ENCODE results near the gene CARD9.
"Not testable (repeated sequence)": the region's sequence is repeated elsewhere in the genome, so short reads cannot be mapped to it uniquely, and the experiment has no call there.

Gene CARD9

DNA sequence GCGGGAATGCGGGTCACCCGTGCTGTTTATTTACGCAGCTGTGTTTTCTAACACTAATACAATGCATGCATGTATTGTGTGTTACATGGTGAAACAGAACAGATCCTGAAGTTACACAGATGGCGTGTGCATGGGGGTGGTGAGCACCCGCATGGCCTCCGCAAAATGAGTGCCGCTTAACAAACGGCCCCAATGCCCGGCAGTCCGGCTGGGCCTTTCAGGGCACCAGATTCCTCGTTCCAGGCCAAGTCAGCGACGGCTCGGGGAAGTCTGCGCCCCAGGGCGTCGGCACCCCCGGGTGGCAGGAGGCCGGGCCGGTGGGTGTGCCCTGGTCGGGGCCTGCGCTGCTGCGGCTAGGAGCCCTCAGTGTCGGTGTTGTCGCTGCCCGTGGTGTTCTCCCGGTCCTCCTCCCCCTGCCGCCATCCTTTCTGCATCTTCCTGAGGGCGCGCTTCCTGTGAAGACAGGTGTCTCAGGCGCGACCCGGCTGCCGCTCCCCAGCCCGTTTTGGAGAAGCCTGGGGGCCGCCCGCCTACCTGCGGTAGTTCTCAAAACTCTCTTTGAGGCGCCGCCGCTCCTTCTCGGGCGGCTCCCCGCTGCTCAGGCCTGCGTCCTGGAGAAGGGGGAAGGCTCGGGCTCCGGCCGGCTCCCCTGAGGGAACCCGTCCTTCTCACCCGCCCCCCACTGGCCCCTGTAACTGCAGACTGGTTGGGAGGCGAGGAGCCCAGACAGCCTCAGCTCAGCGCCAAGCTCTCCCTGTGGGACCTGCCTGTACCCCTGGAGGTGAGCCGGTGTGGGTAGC lies 9.3 kb downstream of the CARD9 start:
- no peak for DNase-seq (ENCODE audit: low spot score)

DNA sequence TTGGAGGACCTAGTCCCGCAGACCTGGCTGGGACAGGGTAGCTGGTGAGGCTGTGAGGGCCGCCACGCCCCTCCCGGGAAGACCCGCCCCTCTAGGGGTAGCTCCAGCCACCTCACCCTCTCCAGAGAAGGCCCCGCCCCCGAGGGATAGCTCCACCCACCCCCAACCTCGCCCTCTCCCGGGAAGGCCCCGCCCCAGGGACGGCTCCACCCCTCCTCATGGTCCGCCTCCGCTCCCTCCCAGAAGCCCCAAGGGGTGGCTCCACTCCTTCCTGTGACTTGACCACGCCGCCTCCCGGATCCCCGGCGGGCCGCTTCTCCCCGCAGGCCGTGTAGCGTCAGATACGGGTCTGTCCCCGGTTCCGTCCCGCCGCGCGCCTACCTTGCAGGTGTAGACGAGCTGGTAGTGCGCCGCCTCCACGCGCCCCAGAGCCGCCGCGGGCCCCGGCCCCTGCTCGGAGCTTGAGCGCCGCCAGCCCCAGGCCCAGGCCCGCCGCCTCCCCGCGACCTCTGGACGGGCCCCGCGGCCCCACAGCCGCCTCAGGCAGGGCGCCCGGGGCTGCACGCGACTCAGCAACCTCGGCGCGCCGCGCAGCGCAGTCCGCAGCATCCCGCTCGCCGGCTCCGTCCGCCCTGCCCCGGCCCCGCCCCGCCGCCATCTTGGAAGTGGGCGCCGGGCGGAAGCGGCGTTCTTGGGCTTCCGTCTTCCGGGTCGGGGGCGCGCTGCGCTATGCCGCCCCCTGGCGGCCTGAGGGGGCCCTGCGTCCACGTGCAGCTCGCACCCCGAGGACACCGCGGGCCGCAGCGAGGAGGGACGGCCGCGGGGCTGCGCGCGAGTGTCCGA lies 10.1 kb downstream of the CARD9 start, which contains the start of gene DNLZ:
TSS of gene DNLZ (minus strand) at position 639 of the 843 bp plus-strand sequence. CDS start at position 609, 30 bp downstream.
- DNase-seq (ENCODE audit: low spot score): peak; percentile 99

- DNase-seq (ENCODE audit: low spot score): no peak
Measured at GRCh38 chr9:136362450-136362784, 11.1 kb downstream of the CARD9 start.

DNA sequence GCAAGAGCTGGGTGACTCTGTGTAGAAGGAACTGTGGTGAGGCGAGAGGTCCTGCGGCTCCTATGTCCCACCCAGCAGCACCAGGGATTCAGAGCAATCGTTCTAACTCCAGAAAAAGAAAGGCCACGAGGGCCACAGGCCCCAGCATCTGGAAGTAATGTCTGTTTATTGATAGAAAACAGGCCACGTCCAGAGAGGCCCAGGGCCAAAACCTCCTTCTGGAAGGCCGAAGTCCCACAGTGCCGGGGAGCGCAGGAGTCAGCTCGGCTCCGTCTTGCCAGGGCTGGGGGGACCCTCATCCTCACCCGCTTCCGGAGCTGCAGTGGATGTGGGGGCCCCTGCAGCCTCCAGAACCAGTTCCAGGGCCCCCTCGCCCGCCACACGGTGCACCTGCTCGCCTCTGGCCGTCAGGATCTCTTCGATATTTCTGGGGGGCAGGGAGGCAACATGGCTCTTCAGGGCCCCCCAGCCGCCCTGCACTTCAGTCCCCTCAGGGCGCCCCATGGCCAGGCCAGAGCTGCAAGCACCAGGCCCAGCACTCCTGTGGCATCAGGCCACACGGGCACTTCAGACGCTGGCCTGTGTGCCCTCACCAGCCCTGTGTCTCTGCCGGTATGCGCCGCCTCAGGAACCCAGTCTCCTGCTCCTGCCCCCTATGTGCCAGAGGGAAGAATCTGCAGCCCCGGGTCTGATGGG lies 11.6 kb downstream of the CARD9 start:
- DNase-seq (ENCODE audit: low spot score): peak; percentile 42

DNA sequence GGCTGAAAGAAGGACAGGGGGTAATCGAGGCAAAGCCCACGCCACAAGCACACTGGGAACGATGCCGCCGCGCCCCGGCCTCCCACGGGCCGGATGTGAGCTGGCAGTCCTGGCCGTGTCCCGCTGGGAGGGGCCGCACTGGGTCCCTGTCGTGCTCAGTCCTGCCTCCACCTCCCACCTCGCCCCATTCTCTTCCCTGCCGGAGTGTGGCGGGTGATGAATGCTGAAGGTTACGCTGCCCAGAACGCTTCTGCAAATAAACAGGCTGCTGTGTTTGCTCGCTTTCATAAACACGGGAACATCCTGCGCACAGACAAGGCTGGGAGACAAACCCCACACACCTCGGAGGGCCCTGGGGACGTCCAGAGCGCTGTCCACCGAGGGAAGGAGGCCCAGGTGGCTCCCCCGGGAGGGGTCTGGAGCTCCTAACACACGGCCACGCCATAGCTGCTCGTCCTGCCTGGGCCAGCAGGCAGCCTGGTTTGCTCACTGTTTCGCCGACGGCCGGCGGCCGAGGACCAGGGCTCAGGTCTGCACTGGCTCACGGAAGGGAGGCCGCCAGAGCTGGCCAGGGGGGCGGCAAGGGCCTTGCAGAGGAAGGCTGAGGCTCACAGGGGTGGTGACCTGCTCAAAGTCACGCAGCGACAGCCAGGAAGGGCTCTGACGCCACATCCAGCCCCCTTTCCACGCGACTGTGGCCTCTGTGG lies 12.3 kb downstream of the CARD9 start:
- peak; percentile 79 for DNase-seq (ENCODE audit: low spot score)

- no peak for DNase-seq (ENCODE audit: low spot score)
Measured at GRCh38 chr9:136359774-136360718, 13.4 kb downstream of the CARD9 start.

- no peak for DNase-seq (ENCODE audit: low spot score)
Measured at GRCh38 chr9:136358888-136359287, 14.6 kb downstream of the CARD9 start.

DNA sequence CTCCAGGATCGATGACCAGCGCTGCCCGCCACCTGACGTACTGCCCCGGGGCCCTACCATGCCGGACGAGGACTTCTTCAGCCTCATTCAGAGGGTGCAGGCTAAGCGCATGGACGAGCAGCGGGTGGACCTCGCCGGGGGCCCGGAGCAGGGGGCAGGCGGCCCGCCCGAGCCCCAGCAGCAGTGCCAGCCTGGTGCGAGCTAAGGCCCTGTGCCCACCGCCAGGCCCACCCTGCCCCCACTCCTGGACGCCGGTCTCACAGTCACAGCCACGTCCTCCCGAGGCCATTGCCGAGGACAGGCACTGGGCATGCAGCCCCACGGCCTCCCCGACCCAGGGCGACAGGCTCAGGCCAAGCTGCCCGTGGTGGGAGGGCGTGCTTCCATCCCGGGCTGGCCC lies 15.5 kb downstream of the CARD9 start:
- DNase-seq (ENCODE audit: low spot score): no peak

DNA sequence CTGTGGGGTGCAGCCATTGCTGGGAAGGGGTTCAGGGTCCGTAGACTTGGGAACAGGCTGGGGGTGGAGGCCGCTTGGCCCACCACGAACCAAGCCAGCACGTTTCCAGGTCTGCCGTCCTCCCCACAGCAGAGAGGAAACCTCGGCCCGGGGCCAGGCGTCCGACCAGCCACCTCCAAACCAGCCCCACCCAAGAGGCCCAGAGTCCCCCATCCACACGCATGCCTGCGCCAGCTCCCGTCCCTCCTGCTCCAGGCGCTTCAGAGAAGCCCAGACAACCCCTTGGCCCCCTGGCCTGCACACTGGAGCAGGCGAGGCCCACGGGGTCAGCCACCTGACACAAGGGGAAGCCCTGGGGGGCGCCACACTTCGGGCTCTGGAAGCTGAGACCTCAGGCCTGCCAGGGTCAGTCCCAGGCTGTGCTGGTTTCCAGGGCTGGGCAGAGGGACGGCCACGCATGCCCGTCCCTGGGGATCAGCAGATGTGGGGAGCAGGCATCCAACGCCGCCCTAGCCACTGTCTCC lies 16.2 kb downstream of the CARD9 start:
- no peak for DNase-seq (ENCODE audit: low spot score)

GRCh38 chr9:136355616-136356557 lies 17.6 kb downstream of the CARD9 start:
- no peak for DNase-seq (ENCODE audit: low spot score)

DNA sequence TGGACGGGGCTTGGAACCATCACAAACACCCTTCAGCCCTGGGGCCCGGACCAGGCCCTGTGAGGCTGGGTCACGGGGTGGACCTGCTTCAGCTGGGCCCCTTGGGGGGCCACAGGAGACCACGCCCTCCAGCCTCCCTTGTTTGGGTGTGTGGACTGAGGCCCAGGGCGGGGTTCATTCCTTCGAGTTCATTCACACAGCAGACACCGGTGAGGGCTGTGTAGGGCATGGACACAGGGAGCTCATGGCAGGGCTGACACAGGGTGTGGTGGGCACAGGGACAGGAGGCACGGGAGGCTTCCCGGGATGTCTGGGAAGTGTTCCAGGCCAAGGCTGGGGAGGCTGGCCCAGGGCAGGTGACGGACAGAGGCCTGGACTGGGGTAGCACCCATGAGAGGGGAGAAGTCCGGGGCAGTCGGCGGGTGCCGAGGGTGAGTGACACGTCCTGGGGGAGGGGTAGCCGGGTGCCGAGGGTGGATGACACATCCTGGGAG lies 18.8 kb downstream of the CARD9 start:
- DNase-seq (ENCODE audit: low spot score): peak; percentile 65

DNA sequence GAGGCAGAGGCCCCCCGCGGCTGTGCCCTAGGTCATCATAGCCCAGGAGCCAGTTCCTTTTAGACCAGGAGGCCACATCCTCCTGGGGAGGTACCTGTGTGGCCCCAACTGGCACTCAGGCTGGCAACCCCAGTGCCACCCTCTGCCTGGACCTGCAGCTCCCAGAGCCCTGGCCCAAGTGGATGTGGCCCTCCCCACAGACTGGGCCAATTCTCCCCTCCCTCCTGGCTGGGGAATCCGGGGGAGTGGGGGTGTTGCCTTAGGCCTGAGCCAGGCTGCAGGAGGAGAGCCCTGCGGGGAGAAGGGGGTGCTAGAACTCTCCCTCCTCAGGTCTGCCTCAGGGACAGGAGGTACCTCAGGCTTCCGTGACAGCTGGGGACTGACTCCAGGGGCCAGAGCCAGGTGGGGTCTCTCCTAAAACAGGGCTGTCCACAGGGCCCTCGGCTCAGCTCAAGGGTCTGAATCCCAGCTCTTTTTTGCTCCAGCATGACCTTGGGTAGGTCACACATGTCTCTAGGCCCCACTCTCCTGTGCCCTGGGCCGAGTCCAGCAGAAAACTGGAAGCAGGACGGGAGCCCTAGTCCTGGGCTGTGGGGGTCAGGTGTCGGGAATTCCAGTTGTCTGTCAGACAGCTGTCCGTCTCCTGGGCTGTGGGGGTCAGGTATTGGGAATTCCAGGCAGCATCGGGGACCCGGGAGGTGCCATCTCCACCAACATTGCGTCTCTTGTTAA lies 19.5 kb downstream of the CARD9 start:
- no peak for DNase-seq (ENCODE audit: low spot score)

DNA sequence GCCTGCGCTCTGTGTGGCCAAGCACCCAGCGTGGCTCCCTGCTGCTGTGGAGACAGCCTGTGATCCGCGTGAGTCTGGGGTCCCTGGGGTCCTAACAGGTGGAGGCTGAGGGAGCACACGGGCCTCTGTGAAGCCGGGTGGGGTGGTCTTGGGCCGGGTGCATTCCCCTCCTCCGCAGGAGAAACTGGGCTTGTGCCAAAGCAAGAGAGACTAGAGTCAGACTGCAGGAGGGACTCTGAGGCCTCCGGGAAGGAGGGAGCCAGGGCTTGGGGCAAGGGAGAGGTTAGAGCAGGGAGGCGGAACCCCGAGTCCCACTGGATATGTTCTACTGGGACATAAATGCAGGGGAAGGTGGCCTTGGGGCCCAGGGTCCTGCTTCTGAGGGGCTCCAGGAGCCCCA lies 20.4 kb downstream of the CARD9 start:
- DNase-seq (ENCODE audit: low spot score): no peak

GRCh38 chr9:136352682-136353081 lies 20.8 kb downstream of the CARD9 start:
- DNase-seq (ENCODE audit: low spot score): no peak

- DNase-seq (ENCODE audit: low spot score): not testable (repeated sequence)
Measured at GRCh38 chr9:136351868-136352267, 21.6 kb downstream of the CARD9 start.

DNA sequence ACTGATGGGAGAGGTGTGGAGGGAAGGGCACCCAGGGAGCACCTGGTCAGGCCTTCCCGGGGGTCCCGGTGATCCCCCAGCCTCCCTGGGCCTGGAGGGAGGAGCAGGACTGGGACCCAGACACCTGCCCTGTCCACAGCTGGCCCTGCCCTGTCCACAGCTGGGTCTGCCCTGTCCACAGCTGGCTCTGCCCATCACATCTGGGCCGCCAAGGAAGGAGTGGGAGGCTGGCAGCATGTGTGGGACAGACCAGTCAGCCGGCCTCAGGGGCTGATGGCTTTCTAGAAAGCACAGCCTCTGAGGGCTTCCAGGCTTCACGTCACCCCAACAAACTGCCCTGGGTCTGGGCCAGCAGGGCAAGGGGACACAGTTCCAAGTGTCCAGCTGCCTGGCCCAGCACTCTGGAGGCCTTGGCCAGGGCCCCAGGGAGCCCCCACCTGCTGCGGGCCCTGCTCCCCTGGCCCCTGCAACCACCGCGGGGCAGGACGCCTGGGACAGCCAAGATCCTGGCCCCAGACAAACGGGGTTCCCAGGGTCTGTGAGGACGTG lies 22.1 kb downstream of the CARD9 start:
- DNase-seq (ENCODE audit: low spot score): no peak

DNA sequence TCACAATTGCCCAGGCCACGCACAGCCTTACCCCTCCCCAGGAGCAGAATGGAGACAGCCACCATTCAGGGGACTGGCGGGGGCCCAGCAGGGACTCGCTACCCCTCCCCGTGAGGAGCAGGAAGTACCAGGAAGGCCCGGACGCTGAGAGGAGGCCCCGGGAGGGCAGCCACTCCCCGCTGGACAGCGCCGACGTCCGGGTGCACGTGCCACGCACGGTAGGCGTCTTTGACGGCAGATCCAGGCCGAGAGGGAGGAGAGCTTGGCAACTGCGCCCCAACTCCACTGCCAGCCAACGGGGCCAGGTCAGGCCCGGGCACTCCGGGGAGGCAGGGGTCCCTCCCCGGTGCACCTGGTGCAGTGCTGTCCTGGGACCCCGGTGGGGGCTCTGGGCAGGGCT lies 23.9 kb downstream of the CARD9 start:
- no peak for DNase-seq (ENCODE audit: low spot score)

- no peak for DNase-seq (ENCODE audit: low spot score)
Measured at GRCh38 chr9:136348691-136349090, 24.8 kb downstream of the CARD9 start.
